NCI-H2196 treated with DMSO at 0.1 percent for 48 hours (cell line): ENCODE results near the gene WNT6.

Source experiments
- DNase-seq: peaks from one replicate; lab custom pipeline; 2025; ENCODE audit not compliant: unreplicated experiment; lab: John Stamatoyannopoulos, UW

The WNT6 gene

DNA sequence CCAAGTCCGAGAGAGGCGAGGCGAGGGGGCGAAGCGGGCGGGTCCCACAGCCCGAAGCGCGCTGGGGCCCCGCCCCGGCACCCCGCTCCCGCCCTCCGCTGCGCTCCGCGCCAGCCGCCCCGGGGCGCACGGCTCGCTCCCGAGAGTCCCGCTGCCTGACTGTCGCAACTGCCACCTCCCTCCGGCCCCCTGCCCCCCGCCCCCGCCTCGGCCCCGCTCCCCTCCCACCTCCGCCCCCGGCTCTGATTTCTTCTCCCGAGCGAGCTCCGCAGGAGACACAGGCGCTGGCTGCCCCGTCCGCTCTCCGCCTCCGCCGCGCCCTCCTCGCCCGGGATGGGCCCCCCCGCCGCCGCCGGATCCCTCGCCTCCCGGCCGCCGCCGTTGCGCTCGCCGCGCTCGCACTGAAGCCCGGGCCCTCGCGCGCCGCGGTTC is at the start of gene WNT6:
TSS of gene WNT6 (plus strand) at position 250 of the 432 bp plus-strand sequence. CDS start 233 bp downstream, outside the sequence.
- no peak for DNase-seq

DNA sequence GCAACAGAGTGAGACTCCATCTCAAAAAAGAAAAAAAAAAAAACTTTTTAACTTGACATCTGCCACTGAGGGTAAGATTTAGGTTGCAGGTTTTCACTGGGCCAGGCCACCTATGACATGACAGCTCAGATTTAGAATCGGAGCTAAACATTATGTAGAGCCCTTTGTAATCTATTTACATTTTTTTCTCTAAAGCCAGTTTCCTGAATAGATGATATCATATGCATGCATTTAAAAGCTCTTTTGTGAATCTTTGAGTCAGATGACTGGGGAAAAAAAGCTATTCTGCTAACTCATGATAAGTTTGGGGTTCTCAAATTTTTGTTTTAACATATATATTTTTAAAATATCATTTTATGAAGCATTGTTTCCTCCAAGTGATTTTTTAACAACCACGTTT is 49.3 kb upstream of the WNT6 start:
- no peak for DNase-seq

DNA sequence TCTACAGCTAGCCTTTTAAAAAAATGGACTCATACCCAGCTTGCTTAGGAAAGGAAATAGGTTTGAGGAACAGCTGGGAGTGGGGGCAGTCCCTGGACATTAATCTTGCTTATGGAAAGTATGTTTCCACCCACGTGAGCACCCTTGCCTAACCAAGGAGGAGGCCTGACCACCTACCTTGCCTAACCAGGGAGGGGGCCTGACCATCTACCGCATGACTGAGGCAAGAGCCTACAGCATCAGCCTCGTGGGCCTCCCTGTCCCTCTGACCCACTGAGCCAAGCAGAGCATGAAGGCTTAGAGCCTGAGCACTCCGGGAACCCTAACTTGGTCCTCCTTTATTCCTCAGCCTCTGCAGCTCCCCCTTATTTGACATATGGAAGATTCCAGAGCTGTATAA is 48.2 kb upstream of the WNT6 start:
- DNase-seq, result no peak

DNA sequence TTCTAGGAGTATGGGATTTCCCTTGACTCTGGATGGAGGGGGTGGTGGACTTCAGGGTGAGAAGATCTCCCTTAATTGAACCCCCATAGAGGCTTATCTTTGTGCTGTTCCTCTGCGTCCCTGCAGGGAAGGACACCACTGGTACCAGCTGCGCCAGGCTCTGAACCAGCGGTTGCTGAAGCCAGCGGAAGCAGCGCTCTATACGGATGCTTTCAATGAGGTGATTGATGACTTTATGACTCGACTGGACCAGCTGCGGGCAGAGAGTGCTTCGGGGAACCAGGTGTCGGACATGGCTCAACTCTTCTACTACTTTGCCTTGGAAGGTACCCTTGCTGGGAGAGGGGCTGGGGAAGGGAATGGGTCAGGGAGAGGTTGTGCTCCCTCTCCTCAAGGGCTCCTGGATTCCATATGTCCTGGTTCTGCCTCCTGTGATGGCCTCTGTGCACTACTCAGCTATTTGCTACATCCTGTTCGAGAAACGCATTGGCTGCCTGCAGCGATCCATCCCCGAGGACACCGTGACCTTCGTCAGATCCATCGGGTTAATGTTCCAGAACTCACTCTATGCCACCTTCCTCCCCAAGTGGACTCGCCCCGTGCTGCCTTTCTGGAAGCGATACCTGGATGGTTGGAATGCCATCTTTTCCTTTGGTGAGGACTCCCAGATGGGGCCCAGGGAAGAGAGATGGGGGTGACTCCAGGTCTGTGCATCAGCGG is 47.3 kb upstream of the WNT6 start:
- no peak for DNase-seq

DNA sequence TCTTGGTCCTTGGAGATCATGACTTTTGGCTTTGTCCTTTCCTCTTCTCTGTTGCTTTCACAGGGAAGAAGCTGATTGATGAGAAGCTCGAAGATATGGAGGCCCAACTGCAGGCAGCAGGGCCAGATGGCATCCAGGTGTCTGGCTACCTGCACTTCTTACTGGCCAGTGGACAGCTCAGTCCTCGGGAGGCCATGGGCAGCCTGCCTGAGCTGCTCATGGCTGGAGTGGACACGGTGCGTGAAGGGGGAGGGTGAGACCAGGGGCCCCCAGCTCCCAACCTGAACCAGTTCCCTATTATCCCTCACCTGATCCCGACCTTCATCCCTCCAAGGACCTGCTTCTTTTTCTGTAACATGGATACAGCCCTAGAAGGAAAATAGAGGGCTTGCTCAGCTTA is 46.7 kb upstream of the WNT6 start:
- DNase-seq, result no peak

DNA sequence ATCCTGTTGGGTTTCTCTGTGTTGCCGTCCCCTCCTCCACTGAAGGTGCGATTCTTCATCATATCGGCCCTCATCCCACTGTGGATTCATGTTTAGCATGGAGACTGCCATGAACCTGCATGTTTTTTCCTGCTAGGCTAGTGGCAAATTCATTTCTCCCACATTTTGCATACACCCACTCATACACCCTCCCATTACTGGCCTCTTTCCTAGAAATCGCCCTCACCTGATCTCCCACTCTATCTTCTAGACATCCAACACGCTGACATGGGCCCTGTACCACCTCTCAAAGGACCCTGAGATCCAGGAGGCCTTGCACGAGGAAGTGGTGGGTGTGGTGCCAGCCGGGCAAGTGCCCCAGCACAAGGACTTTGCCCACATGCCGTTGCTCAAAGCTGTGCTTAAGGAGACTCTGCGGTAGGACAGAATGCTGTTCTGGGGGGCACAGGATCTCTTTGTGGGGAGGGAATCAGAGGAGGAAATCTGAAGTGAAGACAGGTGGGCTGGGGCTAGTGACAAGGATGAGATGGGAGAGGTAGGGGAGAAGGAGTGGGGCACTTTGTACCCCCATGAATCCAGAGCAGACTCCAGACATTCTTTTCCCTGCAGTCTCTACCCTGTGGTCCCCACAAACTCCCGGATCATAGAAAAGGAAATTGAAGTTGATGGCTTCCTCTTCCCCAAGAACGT is 45.7 kb upstream of the WNT6 start:
- no peak for DNase-seq

DNA sequence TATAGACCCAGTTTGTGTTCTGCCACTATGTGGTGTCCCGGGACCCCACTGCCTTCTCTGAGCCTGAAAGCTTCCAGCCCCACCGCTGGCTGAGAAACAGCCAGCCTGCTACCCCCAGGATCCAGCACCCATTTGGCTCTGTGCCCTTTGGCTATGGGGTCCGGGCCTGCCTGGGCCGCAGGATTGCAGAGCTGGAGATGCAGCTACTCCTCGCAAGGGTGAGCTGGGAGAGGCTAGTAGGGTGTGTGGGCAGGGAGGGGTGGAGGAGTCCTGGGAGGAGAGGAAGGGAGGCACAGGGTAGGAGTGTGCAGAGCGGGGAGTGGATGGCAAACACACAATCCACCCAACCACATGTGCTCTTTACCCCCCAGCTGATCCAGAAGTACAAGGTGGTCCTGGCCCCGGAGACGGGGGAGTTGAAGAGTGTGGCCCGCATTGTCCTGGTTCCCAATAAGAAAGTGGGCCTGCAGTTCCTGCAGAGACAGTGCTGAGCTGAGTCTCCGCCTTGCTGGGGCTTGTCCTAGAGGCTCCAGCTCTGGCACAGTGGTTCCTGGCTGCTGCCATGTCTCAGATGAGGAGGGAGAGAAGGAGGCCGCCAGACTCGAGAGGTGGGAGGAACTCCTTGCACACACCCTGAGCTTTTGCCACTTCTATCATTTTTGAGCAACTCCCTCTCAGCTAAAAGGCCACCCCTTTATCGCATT is 44.9 kb upstream of the WNT6 start:
- no peak for DNase-seq

DNA sequence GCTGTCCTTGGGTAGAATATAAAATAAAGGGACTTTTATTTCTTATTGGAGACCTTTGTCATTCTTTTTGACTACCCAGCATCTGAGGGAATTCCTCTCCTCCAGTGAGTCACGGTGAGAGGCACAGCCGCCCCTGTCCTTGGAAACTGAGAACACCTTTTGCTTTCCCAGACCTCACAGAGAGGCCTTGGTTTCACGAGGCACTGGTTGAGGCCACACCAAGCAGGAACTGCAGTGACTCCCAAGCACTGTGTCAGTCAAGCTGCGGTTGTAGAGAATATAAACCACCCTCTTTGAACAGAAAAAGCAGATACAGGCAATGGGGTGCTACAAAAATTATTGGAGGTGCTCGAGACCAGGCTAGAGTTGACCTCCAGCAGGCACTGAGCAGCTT is 44.4 kb upstream of the WNT6 start:
- no peak for DNase-seq

DNA sequence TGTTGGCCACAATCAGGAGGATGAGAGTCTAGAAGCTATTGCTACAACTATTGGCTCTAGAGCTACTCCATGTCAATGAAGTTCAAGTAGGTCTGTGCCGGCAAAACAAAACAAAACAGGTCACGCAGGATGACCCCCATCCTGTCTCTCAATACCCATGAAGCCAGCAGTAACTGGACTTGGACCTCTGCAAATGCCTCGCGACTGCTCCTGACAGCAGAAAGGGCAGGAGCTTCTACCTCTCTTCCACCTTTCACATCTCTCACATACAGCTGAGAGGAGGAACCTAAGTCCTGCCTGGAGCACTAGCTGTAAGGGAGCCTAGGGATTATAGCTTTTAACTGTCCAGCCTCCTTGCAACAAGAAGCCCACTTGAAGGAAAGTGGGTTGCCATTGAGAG is 44.0 kb upstream of the WNT6 start:
- DNase-seq, result no peak

DNA sequence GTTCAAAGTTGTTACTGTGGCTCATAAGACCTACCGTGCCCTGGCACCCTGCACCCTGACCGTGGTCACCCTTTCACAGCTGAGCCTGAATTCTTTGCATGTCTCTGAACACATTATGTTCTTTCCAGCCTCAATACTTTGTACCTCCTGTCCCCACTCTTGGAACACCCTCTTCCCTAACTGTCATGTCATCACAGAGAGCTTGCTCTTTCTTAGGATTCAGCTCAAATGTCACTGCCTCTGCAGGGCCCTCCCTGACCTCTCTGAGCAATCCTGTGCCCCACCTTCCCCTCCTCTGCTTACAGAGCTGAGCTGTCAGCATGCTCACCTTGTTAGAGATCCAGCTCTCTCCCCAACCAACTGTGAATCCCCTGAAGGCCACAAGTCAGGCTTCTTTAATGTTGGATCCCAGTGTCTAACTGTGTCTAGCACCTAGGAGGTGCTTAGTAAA is 43.0 kb upstream of the WNT6 start:
- no peak for DNase-seq

DNA sequence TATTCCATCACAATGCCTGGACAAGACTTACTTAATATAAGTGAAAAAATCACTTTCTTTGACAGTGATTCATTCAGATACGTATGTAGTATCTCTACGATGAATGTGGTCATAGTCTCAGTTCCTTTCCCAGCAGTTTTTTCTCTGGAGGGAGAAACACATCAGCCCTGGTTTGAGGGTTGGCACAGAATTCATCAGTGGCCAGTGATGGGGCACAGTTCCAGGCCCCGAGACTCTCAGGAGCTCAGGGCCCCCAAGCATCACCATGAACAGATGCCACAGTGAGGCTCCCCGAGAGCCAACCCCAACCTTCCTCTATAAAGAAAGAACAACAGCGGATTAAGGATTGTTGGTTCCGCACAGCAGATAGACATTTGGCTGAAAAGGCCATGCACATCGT is 40.5 kb upstream of the WNT6 start:
- no peak for DNase-seq

DNA sequence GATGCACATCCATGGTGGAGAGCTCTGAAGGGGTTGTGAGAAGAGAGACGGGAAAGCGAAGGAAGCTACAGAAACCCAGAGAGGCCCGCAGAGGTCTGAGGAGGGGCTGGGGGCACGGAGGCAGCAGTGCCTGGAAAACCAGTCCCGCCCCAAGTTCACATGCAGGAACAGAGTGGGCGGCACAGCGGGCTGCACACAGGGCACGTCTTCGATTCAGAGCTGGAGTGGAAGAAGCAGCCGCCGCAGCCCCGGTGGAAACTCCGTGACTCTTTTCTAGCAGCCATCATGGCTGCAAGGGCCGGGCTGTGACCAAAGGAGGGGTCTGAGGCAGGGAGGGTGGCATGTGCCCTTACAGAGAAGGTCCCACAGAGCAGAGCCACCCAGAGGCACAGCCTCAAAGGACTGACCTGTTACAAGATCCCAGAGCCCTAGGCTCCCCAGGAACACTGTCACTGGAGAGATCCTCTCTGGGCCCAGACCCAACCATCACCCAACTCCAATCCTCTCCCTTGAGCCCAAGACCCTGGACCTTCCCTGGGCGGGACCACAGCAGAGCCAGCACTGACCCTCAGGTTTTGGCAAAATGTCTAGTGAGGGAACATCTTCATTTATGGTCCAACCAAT is 38.7 kb upstream of the WNT6 start:
- no peak for DNase-seq

DNA sequence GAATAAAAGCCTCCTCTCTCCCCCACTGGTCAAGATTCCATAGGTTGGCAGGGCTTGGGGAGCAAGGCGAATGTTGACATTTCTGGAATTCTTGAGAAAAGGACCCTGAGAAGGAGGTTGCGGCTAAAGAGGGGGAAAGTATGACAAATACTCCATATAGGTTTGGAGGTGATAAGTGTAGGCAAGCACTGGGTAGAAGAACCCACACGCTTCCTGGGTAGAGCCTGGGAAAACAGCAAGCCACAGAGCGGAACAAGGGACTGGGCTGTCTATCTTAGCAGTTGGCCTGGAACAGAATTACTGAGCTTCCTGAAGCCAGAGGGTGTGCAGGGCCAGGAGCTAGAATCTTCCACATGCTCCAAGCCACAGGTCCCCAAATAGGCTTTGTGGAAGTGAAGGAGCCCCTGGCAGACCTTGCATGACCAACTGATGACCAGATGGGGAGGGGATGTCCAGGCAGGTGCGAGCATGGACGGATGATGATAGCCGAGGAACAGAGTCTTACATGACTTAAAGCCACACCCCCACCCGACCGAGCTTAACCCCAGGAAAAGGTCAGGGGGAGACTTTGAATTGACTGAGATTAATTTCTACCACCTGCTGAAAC is 37.9 kb upstream of the WNT6 start:
- DNase-seq, result no peak

DNA sequence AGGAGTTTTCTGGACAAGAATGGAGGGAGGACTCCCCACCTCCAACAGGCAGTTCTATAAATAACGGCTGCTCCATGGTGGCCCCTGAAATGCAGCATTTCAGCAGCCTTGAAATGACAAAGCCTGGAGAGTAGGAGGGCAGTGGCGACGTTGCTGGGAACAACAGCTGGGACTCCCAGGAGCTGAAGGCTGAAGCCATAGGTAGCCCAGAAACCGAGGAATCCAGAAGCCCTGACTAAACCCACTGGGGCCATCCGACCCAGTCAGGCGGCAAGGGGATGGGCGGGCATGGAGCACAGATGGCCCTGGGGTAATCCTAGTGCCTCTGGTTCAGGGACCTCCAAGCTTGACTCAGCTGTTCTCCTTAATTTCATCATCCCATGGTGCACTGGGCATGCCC is 37.0 kb upstream of the WNT6 start:
- DNase-seq, result no peak

DNA sequence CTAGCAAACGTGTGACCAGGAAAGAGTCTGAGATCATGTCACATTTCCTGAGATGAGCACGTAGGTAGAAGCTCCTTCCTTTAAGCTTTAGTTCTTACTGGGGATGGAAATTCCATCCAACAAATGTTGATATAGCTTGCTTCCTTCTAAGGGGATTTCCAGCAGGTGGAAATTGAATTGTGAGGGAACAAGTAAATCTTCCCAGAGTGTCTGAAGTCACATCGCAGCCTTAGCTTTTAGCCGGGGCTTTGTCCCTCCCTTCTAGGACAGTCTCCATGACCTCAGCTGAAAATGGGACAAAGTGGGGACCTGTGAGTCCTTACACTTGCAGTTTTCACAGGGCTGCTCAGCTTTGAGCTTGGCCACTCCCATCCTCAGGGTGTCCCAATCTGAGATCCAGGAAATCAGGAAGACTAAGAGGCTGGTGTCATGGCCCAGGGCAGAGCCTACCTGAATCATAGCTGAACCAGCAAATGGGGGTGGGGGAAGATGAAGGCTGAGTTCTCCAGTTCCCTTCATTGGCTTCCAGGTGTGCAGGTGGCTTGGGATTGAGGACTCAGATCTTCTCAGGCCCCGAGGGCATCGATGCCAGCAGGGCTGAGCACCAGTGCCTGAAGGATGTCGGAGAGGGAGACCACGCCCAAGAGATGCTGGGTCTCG is 36.3 kb upstream of the WNT6 start:
- no peak for DNase-seq

DNA sequence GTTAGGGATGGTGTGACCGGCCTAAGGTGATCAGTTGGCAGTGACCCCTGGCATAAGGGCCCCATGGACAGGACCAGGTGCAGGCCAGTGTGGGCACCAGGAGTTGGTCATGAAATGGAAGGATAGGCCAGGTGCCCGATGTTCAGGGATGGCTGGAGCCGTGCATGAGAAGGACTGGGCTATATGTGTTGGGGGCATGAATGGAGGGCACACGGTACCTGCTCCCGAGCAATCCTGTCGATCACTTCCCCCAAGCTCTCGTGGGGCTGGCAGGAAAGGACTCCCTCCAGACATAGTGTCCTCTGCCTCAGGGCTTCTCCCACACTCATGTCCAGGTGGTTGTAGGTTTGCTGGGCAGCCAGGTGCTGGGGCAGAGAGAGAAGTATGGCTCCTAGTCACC is 35.6 kb upstream of the WNT6 start:
- no peak for DNase-seq

DNA sequence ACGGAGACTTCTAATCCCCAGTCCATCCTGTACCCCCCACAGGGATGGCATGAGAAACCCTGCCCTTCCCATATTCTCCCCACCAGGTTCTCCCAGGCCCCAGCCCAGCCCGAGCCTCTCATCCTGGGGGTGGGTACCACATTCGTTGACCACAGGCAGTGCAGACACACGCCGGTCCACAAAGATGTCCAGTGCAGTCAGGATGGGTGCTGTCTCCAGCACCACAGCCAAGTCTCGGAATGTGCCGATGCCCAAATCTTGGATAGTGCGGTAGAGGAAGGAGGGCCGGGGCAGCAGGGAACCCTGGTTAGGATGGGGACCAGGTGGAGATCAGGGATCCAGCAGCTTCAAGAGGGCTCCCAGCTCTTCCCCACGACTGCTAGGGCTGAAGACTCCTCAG is 32.8 kb upstream of the WNT6 start:
- DNase-seq, result no peak

DNA sequence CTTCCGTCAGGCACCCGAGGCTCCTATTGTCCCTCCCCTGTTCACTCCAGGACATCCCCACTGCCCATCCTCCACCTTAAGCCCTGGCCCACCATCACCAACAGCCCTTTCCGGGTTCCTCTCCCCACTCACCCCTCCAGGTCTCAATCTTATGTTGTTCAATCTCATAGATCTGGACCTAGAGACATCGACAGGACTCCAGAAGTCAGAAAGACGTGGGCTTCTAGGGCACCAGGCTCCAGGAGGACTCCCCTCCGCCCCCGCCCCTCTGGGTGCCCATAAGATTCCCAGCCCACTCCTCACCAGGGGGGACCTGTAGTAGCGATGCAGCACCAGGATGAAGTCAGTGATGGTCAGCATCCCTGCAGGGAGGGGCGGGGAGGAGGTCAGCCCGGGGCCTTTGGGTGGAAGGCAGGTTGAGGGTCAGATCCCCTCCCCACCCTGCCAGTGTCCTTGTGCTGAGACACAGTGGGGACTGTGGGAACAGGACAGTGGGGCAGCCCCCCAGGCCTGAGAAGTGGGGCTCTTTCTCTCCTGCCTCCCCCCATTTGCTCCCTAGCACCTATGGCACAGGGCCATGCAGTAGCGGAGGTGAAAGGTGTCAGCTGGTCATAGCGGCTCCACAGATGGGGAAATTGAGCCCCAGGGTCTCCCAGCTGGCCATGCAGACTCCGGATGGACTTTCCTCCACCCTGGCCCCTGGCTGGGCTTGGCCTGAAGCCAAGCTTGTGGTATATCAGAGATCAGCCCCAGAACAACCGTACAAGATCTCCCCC is 31.7 kb upstream of the WNT6 start:
- DNase-seq, result no peak

DNA sequence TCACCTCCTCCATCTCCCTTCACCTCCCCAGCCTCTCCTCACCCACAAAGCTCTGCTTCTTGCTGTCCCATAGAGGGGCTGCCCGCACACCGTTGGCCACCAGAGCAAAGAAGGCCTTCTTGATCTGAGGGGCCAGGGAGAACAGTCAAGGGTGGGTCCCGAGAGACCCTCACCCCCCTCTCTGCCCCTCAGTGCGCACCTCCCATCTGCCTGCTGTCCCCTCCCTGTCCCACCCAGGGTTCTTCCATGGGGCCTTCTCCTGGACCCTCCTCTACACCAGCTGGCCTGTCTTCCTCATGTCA is 31.2 kb upstream of the WNT6 start:
- no peak for DNase-seq

DNA sequence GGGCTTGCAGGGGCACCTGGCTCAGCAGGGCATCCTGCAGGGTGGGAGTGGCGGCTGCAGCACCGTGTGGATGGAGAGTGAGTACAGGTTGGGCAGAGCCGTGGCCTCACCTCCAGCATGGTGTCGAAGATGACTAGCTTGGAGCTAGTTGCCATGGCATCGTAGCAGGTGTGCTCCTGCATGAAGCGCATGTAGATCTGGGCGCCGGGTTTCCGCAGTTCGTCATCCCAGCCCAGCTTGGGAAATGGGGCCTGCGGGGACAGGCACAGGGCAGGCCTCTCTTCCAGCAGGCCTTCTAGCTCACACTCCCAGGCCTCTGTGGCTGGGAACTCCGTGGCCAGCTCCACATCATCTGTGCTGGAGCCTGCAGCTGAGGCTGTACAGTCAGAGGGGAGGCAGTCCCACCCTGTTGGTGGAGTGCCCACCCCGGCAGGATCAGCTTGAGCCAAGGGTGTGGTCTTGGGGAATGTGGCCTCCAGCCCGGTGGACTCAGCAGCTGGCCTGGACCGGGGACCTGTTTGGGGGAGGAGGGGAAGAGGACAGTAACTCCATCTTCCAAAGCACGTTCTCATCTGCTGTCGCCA is 29.6 kb upstream of the WNT6 start:
- no peak for DNase-seq
